Body of pancreas (tissue), 4 donors: Measurements from ENCODE around the gene CCDC107. TPM values are rescaled to one million over a fixed set of nuclear protein-coding genes. Genes with fewer than 3 reads are reported as not detected.

ENCODE experiments used
- ATAC-seq: fragments of 150-250 bp; one replicate; pipeline ENCODE4 v1.9.1; 2016
- DNase-seq, 4 donors: peaks; one replicate each; pipeline ENCODE4 v3.0.0-alpha.2; 2019
- H3K27ac ChIP-seq, 4 donors: fragments of 200-600 bp; sonication (generic); 1 replicate in 3 of 4; 2 replicates in 1 of 4; pipeline versions ENCODE4 v1.5.1 to v1.6.1; 2016 to 2019; ENCODE audit warnings: mild to moderate bottlenecking in 1 of 4, mixed read lengths in 1 of 4, moderate library complexity in 1 of 4
- H3K27me3 ChIP-seq, 2 donors: fragments of 200-600 bp; sonication (generic); one replicate each; pipeline ENCODE4 v1.6.0; 2016; ENCODE audit warnings: mild to moderate bottlenecking in 1 of 2
- H3K36me3 ChIP-seq, 2 donors: fragments of 200-600 bp; sonication (generic); replicated peaks in 1 of 2; 2 replicates each; pipeline ENCODE4 v1.5.1; 2016; ENCODE audit warnings: low read depth in 2 of 2; ENCODE audit not compliant: insufficient read depth in 1 of 2
- H3K4me1 ChIP-seq: fragments of 200-600 bp; sonication (generic); one replicate; pipeline ENCODE4 v1.6.0; 2016
- H3K4me3 ChIP-seq, 2 donors: fragments of 200-600 bp; sonication (generic); 1 replicate in 1 of 2; 2 replicates in 1 of 2; pipeline ENCODE4 v1.5.1; 2016 to 2019
- H3K9me3 ChIP-seq, 3 donors: fragments of 200-600 bp; sonication (generic); 1 replicate in 2 of 3; 2 replicates in 1 of 3; pipeline ENCODE4 v1.5.1; 2016
- CTCF ChIP-seq, 7 experiments: fragments of 450-650 bp in 4 of 7; fragments of 200-600 bp in 3 of 7; sonication (generic) in 3 of 7; IDR thresholded peaks; one replicate each; pipeline ENCODE4 v1.5.1; 2016 to 2019; ENCODE audit warnings: antibody characterized with exemption in 7 of 7
- POLR2A ChIP-seq, 3 donors: fragments of 450-650 bp; IDR thresholded peaks; one replicate each; pipeline ENCODE4 v1.6.1; 2016; ENCODE audit warnings: antibody characterized with exemption in 3 of 3, mild to moderate bottlenecking in 2 of 3
- WGBS, 2 donors: methylation state at CpG; one replicate each; pipeline ENCODE4 v1.1.5; 2017; 5-methylcytosine and 5-hydroxymethylcytosine counted together
- intact Hi-C: fragments of 100-400 bp; cut with DNase I; formaldehyde crosslinking; loops from one replicate; pipeline ENCODE4 v1.15.1; 2023
- total RNA-seq, 2 donors: library from RNA; depleted of rRNA; stranded (reverse); fragments of >200 nt; gene quantifications; one replicate each; pipeline ENCODE4 v1.1.0, GENCODE V29; 2016

Gene CCDC107
- total RNA-seq, 2 donors from 2014 or later, result 15.8 to 42.2 TPM

GRCh38 chr9:35669331-35670145 is 11.4 kb downstream of the CCDC107 start:
- H3K27me3 ChIP-seq, result no peaks in the 10 kb centered on the region
- H3K4me3 ChIP-seq, result no peak overlapping the region
- ATAC-seq (peak; percentile 83), DNase-seq (peak; percentile 88 to 94 (median 92))
- WGBS, 2 donors, result 39 to 41% methylated on average over 6 of the region's 6 CpGs
- intact Hi-C loops, result no loop called here
- peaks cover 60% of the 10 kb centered on the region for H3K4me1 ChIP-seq
- TF ChIP-seq POLR2A (IDR thresholded peaks at IDR 0.05) (peak in 2 of 3 donors; percentile 17 to 26), CTCF (IDR thresholded peaks at IDR 0.05) (no peak)
- H3K27ac ChIP-seq, result peak overlapping the region; percentile 77 to 88 (median 84)
- H3K36me3 ChIP-seq, result no peaks in the 10 kb centered on the region
- H3K9me3 ChIP-seq, result no peaks in the 10 kb centered on the region

- peak; percentile 60 to 93 (median 86) for DNase-seq
- Histone ChIP-seq H3K4me3 (no peak within 1 kb of the TSS), H3K27ac (peak within 1 kb of the TSS; percentile 50 to 66 (median 61)), H3K4me1 (peaks cover 56% of the 10 kb centered on the region), H3K27me3 (no peaks in the 10 kb centered on the region), H3K36me3 (no peaks in the 10 kb centered on the region), H3K9me3 (no peaks in the 10 kb centered on the region)
- WGBS, 2 donors, result 11 to 28% methylated on average over 9 to 10 of the region's 10 CpGs
- TF ChIP-seq POLR2A (IDR thresholded peaks at IDR 0.05) (peak in 1 of 3 donors; percentile 45), CTCF (IDR thresholded peaks at IDR 0.05) (no peak)
- peak; percentile 54 for ATAC-seq
- intact Hi-C loops, result no loop called here
These were observed 15.3 kb downstream of the CCDC107 start, which contains the start of gene CA9 for GRCh38 chr9:35673132-35674024. Gene CA9, plus strand, starts transcription at chr9:35673928. Its CDS starts 32 bp downstream, at chr9:35673960.

GRCh38 chr9:35674025-35674361 is 15.9 kb downstream of the CCDC107 start:
- TF ChIP-seq CTCF (IDR thresholded peaks at IDR 0.05), result no peak
- TF ChIP-seq POLR2A (IDR thresholded peaks at IDR 0.05), result no peak
- Histone ChIP-seq H3K36me3 (no peaks in the 10 kb centered on the region), H3K27ac (peak overlapping the region; percentile 50 to 66 (median 61)), H3K27me3 (no peaks in the 10 kb centered on the region), H3K4me3 (no peak overlapping the region), H3K9me3 (no peaks in the 10 kb centered on the region), H3K4me1 (peaks cover 50% of the 10 kb centered on the region)
- ATAC-seq, result no peak
- WGBS, 2 donors, result 40 to 64% methylated on average over 1 to 3 of the region's 3 CpGs
- intact Hi-C loops, result no loop called here
- no peak for DNase-seq

GRCh38 chr9:35675204-35675603 is 17.1 kb downstream of the CCDC107 start:
- no peak for DNase-seq
- no peaks in the 10 kb centered on the region for H3K9me3 ChIP-seq
- intact Hi-C loops, result no loop called here
- H3K36me3 ChIP-seq, result no peaks in the 10 kb centered on the region
- no peak overlapping the region for H3K4me3 ChIP-seq
- TF ChIP-seq POLR2A (IDR thresholded peaks at IDR 0.05) (no peak), CTCF (IDR thresholded peaks at IDR 0.05) (no peak)
- no peak for ATAC-seq
- H3K27me3 ChIP-seq, result no peaks in the 10 kb centered on the region
- peaks cover 38% of the 10 kb centered on the region for H3K4me1 ChIP-seq
- H3K27ac ChIP-seq, result no peak overlapping the region
- WGBS, 2 donors, result 54 to 68% methylated on average over 7 to 13 of the region's 13 CpGs
